GM12878 (cell line): Measurements from ENCODE around the gene PET117. TPM values are rescaled to one million over a fixed set of nuclear protein-coding genes. Genes with fewer than 3 reads are reported as not detected.
A peak's percentile ranks its signal among the peaks of the same experiment; 100 is the strongest.

Experiments
- ATF7 ChIP-seq: fragments of 450-650 bp; IDR thresholded peaks from 2 replicates; pipeline ENCODE4 v1.6.1; 2016; ENCODE audit warnings: low read depth, mild to moderate bottlenecking
- CBFB ChIP-seq: IDR thresholded peaks from 2 replicates; pipeline ENCODE4 v1.6.1; 2016; ENCODE audit warnings: antibody characterized with exemption, low read depth
- CHD1 ChIP-seq: IDR thresholded peaks from 2 replicates; pipeline ENCODE4 v1.6.1; 2012; ENCODE audit warnings: low read depth, low read length, improper control_type of control experiment
- CHD4 ChIP-seq: fragments of 200-600 bp; sonication (generic); IDR thresholded peaks from 2 replicates; pipeline ENCODE4 v1.6.1; 2016; ENCODE audit warnings: mild to moderate bottlenecking
- DPF2 ChIP-seq: fragments of 450-650 bp; IDR thresholded peaks from 2 replicates; pipeline ENCODE4 v1.6.1; 2017; ENCODE audit warnings: mild to moderate bottlenecking
- FOS ChIP-seq: IDR thresholded peaks from 3 replicates; pipeline ENCODE4 v1.6.1; 2011; ENCODE audit warnings: borderline replicate concordance; ENCODE audit not compliant: insufficient read length; ENCODE audit errors: extremely low read depth
- FOXM1 ChIP-seq: IDR thresholded peaks from 2 replicates; pipeline ENCODE4 v1.6.1; 2012; ENCODE audit warnings: low read depth, mild to moderate bottlenecking, inconsistent platforms, low read length, moderate library complexity
- HDAC2 ChIP-seq: fragments of 200-600 bp; sonication (generic); IDR thresholded peaks from 2 replicates; pipeline ENCODE4 v1.6.1; 2017
- HDGF ChIP-seq: fragments of 450-650 bp; IDR thresholded peaks from 2 replicates; pipeline ENCODE4 v1.6.1; 2016; ENCODE audit warnings: antibody characterized with exemption
- PAX8 ChIP-seq: fragments of 450-650 bp; IDR thresholded peaks from 2 replicates; pipeline ENCODE4 v1.6.1; 2017; ENCODE audit warnings: mild to moderate bottlenecking, moderate library complexity
- PML ChIP-seq: IDR thresholded peaks from 2 replicates; pipeline ENCODE4 v1.6.1; 2012; ENCODE audit warnings: low read length, inconsistent platforms
- POLR2AphosphoS2 ChIP-seq: IDR thresholded peaks from 2 replicates; pipeline ENCODE4 v1.6.1; 2011; ENCODE audit warnings: low read depth, mild to moderate bottlenecking, low read length, improper control_type of control experiment, moderate library complexity
- SIX5 ChIP-seq: IDR thresholded peaks from 2 replicates; pipeline ENCODE4 v1.6.1; 2011; ENCODE audit warnings: mild to moderate bottlenecking, low read depth, low read length, moderate library complexity; ENCODE audit not compliant: severe bottlenecking
- SMARCA5 ChIP-seq: fragments of 450-650 bp; IDR thresholded peaks from 2 replicates; pipeline ENCODE4 v1.6.1; 2017; ENCODE audit warnings: mild to moderate bottlenecking
- SREBF1 ChIP-seq: IDR thresholded peaks from 2 replicates; pipeline ENCODE4 v1.6.1; 2012; ENCODE audit warnings: mild to moderate bottlenecking, low read length
- TARDBP ChIP-seq: IDR thresholded peaks from 2 replicates; pipeline ENCODE4 v1.6.1; 2016; ENCODE audit warnings: borderline replicate concordance
- polyA plus RNA-seq, 11 experiments: library from polyadenylated mRNA; depleted of rRNA in 4 of 11; unstranded in 6 of 11; stranded (reverse) in 5 of 11; fragments of >200 nt; fragmentation: Nextera tagmentation in 4 of 11; fragmentation: Illumina TruSeq in 1 of 11; extraction: Ambion mirVana in 4 of 11; extraction: Trizol in 1 of 11; gene quantifications; 1 replicate in 1 of 11; 2 replicates in 10 of 11; pipeline versions ENCODE4 v1.2.1 to v1.2.3, GENCODE V29; 2011 to 2016; ENCODE audit warnings: inconsistent platforms in 2 of 11, missing spikeins in 2 of 11, low read depth in 1 of 11
- total RNA-seq, 4 experiments: library from RNA; depleted of rRNA in 3 of 4; stranded (reverse); fragments of >200 nt in 3 of 4; fragmentation: Illumina TruSeq in 1 of 4; extraction: Trizol in 1 of 4; gene quantifications; 2 replicates each; pipeline versions ENCODE4 v1.2.1 to v1.2.3, GENCODE V29; 2013 to 2021
- TF ChIP-seq, protein P1 (sequence below): fragments of 450-650 bp; IDR thresholded peaks from 2 replicates; pipeline ENCODE4 v1.6.1; 2017; ENCODE audit warnings: mild to moderate bottlenecking
- TF ChIP-seq, protein P2 (sequence below): IDR thresholded peaks from 2 replicates; pipeline ENCODE4 v1.6.1; 2012; ENCODE audit warnings: low read depth, low read length, improper control_type of control experiment
- TF ChIP-seq, protein P3 (sequence below): IDR thresholded peaks from 2 replicates; pipeline ENCODE4 v1.6.1; 2011; ENCODE audit warnings: borderline replicate concordance, low read depth, mild to moderate bottlenecking, moderate library complexity, mixed read lengths, low read length; ENCODE audit not compliant: insufficient read depth; ENCODE audit errors: extremely low read length
- TF ChIP-seq, protein P4 (sequence below): IDR thresholded peaks from 2 replicates; pipeline ENCODE4 v1.6.1; 2011; ENCODE audit warnings: low read depth, low read length, improper control_type of control experiment, borderline replicate concordance
- TF ChIP-seq, protein P5 (sequence below): fragments of 450-650 bp; IDR thresholded peaks from 2 replicates; pipeline ENCODE4 v1.6.1; 2017; ENCODE audit warnings: mild to moderate bottlenecking, low read depth, inconsistent platforms; ENCODE audit not compliant: poor library complexity, severe bottlenecking
- TF ChIP-seq, protein P6 (sequence below): IDR thresholded peaks from 2 replicates; pipeline ENCODE4 v1.6.1; 2012; ENCODE audit warnings: low read depth, low read length, improper control_type of control experiment

The PET117 gene
- total and polyA plus RNA-seq, 10 of the 15 experiments (the other 5 are each of a cell fraction or from before 2014, with no cell fraction given) = 6.0 to 20.6 (median 11.8) TPM

DNA sequence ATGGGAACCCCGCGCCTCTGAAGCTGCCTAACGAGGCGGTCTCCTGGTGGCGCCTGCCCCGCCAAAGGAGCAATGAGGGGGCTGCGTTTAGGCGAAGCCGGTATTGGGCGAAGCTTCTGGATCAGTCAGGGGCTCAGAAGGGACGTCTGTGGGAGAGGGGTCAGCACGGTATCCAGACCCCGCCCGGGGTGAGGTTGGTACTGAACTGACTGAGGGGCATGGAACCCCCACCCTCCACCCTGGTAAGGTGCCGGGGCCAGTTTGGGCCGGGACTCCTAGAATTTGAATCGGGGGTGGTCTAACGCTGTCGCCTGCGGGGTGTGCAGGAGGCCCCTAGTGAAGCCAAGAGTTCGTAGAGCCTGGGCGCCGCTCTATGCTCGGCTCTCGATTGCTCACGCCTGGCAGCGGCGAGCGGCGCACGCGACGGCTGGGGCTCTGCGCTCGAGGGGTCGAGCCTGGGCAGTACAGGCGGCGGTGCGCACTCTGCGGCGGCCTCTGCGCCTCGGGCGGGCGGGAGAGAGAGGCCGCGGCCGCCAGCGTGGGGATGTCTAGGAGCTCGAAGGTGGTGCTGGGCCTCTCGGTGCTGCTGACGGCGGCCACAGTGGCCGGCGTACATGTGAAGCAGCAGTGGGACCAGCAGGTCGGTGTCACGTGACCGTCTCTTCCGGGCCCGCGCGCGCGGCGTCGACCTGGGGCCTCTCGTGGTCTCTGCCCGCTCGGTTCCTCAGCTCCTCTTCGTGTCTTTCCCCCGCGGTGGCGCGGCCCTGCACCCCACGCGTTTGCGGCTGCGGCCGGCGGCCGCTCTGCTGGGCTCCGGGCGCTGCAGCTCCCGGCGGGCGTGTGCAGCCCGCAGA is at the start of gene PET117, which contains the start of gene KAT14 (continued):
- TF ChIP-seq, protein P1, sequence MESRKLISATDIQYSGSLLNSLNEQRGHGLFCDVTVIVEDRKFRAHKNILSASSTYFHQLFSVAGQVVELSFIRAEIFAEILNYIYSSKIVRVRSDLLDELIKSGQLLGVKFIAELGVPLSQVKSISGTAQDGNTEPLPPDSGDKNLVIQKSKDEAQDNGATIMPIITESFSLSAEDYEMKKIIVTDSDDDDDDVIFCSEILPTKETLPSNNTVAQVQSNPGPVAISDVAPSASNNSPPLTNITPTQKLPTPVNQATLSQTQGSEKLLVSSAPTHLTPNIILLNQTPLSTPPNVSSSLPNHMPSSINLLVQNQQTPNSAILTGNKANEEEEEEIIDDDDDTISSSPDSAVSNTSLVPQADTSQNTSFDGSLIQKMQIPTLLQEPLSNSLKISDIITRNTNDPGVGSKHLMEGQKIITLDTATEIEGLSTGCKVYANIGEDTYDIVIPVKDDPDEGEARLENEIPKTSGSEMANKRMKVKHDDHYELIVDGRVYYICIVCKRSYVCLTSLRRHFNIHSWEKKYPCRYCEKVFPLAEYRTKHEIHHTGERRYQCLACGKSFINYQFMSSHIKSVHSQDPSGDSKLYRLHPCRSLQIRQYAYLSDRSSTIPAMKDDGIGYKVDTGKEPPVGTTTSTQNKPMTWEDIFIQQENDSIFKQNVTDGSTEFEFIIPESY = no peak
- TF ChIP-seq FOXM1 = peak; percentile 46; the same call in 1 of the 2 replicates
- no peak for TF ChIP-seq HDGF
- TF ChIP-seq, protein P2, sequence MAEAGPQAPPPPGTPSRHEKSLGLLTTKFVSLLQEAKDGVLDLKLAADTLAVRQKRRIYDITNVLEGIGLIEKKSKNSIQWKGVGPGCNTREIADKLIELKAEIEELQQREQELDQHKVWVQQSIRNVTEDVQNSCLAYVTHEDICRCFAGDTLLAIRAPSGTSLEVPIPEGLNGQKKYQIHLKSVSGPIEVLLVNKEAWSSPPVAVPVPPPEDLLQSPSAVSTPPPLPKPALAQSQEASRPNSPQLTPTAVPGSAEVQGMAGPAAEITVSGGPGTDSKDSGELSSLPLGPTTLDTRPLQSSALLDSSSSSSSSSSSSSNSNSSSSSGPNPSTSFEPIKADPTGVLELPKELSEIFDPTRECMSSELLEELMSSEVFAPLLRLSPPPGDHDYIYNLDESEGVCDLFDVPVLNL = no peak
- TF ChIP-seq FOS = no peak
- TF ChIP-seq, protein P3, sequence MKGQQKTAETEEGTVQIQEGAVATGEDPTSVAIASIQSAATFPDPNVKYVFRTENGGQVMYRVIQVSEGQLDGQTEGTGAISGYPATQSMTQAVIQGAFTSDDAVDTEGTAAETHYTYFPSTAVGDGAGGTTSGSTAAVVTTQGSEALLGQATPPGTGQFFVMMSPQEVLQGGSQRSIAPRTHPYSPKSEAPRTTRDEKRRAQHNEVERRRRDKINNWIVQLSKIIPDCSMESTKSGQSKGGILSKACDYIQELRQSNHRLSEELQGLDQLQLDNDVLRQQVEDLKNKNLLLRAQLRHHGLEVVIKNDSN = peak; percentile 94
- peak; percentile 93 for TF ChIP-seq DPF2
- peak; percentile 74; the same call in 1 of the 2 replicates for TF ChIP-seq SMARCA5
- TF ChIP-seq POLR2AphosphoS2 = peak; percentile 95
- no peak for TF ChIP-seq TARDBP
- no peak for TF ChIP-seq ATF7
- TF ChIP-seq CBFB = no peak
- peak; percentile 22 for TF ChIP-seq SIX5
- no peak for TF ChIP-seq PAX8
- peak; percentile 73; the same call in 1 of the 2 replicates for TF ChIP-seq PML
- TF ChIP-seq, protein P4, sequence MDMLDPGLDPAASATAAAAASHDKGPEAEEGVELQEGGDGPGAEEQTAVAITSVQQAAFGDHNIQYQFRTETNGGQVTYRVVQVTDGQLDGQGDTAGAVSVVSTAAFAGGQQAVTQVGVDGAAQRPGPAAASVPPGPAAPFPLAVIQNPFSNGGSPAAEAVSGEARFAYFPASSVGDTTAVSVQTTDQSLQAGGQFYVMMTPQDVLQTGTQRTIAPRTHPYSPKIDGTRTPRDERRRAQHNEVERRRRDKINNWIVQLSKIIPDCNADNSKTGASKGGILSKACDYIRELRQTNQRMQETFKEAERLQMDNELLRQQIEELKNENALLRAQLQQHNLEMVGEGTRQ = peak; percentile 88
- TF ChIP-seq, protein P5, sequence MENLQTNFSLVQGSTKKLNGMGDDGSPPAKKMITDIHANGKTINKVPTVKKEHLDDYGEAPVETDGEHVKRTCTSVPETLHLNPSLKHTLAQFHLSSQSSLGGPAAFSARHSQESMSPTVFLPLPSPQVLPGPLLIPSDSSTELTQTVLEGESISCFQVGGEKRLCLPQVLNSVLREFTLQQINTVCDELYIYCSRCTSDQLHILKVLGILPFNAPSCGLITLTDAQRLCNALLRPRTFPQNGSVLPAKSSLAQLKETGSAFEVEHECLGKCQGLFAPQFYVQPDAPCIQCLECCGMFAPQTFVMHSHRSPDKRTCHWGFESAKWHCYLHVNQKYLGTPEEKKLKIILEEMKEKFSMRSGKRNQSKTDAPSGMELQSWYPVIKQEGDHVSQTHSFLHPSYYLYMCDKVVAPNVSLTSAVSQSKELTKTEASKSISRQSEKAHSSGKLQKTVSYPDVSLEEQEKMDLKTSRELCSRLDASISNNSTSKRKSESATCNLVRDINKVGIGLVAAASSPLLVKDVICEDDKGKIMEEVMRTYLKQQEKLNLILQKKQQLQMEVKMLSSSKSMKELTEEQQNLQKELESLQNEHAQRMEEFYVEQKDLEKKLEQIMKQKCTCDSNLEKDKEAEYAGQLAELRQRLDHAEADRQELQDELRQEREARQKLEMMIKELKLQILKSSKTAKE = no peak
- no peak; the same call in 1 of the 2 replicates for TF ChIP-seq HDAC2
- no peak for TF ChIP-seq CHD1
- no peak for TF ChIP-seq SREBF1
- TF ChIP-seq CHD4 = no peak
- TF ChIP-seq, protein P6, sequence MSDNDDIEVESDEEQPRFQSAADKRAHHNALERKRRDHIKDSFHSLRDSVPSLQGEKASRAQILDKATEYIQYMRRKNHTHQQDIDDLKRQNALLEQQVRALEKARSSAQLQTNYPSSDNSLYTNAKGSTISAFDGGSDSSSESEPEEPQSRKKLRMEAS = peak; percentile 93
